GM20000 (cell line): ENCODE data around the gene FAM228B.
"Not testable (repeated sequence)": the region's sequence is repeated elsewhere in the genome, so short reads cannot be mapped to it uniquely, and the experiment has no call there.

Experiments
- DNase-seq: peaks from one replicate; pipeline ENCODE4 v3.0.0; 2012; ENCODE audit warnings: low spot score
- CTCF ChIP-seq: IDR thresholded peaks from 2 replicates; pipeline ENCODE4 v1.5.1; 2012; ENCODE audit warnings: mild to moderate bottlenecking, control low read depth; ENCODE audit errors: extremely low read depth, missing control alignments

FAM228B gene

GRCh38 chr2:24191848-24192247, 68.6 kb downstream of the FAM228B start:
- DNase-seq: no peak

GRCh38 chr2:24197213-24197612, 73.9 kb downstream of the FAM228B start:
- not testable (repeated sequence) for DNase-seq

More at GRCh38 chr2:24191848-24192247, 68.6 kb downstream of the FAM228B start:
- no peak for TF ChIP-seq CTCF

GRCh38 chr2:24199968-24200590, 76.8 kb downstream of the FAM228B start:
- no peak for DNase-seq
- no peak for TF ChIP-seq CTCF

GRCh38 chr2:24200799-24201198, 77.5 kb downstream of the FAM228B start:
- no peak for DNase-seq
- TF ChIP-seq CTCF: no peak

GRCh38 chr2:24203029-24203786, 79.9 kb downstream of the FAM228B start:
- TF ChIP-seq CTCF: no peak

GRCh38 chr2:24203787-24204150, 80.5 kb downstream of the FAM228B start:
- no peak for DNase-seq
- no peak for TF ChIP-seq CTCF

More at GRCh38 chr2:24203029-24203786, 79.9 kb downstream of the FAM228B start:
- no peak for DNase-seq

- DNase-seq: no peak
- no peak for TF ChIP-seq CTCF
Observed at GRCh38 chr2:24204505-24204904, 81.2 kb downstream of the FAM228B start.

- DNase-seq: no peak
- TF ChIP-seq CTCF: no peak
Observed at GRCh38 chr2:24205131-24205530, 81.9 kb downstream of the FAM228B start.
